Activated naive CD8-positive, alpha-beta T cell treated with anti-CD3 and anti-CD28 coated beads, Interleukin-2, amount 50 U/mL, for 24 hours (primary cell): ENCODE data around the gene IQSEC3.
"Not testable (repeated sequence)": the region's sequence is repeated elsewhere in the genome, so short reads cannot be mapped to it uniquely, and the experiment has no call there.

Experiments
- ATAC-seq: fragments of 150-1000 bp; cut with Tn5 transposase; one replicate; pipeline ENCODE4 v1.10.0; 2021
- DNase-seq: peaks from one replicate; pipeline ENCODE4 v3.0.0; 2021
- H3K27ac Mint-ChIP-seq: one replicate; pipeline ENCODE4 v1.8.0; 2021; ENCODE audit warnings: mild to moderate bottlenecking, mixed read lengths
- H3K27me3 Mint-ChIP-seq: one replicate; pipeline ENCODE4 v1.8.0; 2021; ENCODE audit warnings: mixed read lengths
- H3K36me3 Mint-ChIP-seq: one replicate; pipeline ENCODE4 v1.8.0; 2021; ENCODE audit warnings: low read depth, mixed read lengths
- H3K4me1 Mint-ChIP-seq: one replicate; pipeline ENCODE4 v1.8.0; 2021; ENCODE audit warnings: mixed read lengths
- H3K4me3 Mint-ChIP-seq: one replicate; pipeline ENCODE4 v1.8.0; 2021; ENCODE audit warnings: mild to moderate bottlenecking, moderate library complexity, mixed read lengths
- H3K9me3 Mint-ChIP-seq: one replicate; pipeline ENCODE4 v1.8.0; 2021; ENCODE audit warnings: mixed read lengths

IQSEC3 gene

DNA sequence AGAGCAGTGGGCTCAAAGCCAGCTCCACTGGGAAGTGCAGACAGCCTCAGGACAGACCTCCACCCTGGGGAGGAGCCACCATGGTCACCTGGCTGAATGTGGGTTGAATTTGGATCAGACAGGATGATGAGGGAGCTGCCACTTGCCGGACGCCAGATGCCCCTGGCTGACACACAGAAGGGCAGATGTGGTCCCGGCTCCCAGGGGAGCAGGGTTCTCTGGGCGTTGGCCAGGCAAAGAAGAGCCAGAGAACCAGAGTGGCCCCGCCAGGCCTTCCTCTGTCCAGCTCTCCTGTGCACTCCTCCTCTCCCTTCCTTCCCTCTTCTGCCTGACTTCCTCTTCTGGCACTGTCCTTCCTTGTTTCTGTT, 20.6 kb upstream of the IQSEC3 start:
- not testable (repeated sequence) for H3K4me3 Mint-ChIP-seq, H3K36me3 Mint-ChIP-seq, ATAC-seq, H3K9me3 Mint-ChIP-seq, DNase-seq, H3K27ac Mint-ChIP-seq, H3K4me1 Mint-ChIP-seq
- H3K27me3 Mint-ChIP-seq: peaks cover 23% of the 10 kb centered on the region

DNA sequence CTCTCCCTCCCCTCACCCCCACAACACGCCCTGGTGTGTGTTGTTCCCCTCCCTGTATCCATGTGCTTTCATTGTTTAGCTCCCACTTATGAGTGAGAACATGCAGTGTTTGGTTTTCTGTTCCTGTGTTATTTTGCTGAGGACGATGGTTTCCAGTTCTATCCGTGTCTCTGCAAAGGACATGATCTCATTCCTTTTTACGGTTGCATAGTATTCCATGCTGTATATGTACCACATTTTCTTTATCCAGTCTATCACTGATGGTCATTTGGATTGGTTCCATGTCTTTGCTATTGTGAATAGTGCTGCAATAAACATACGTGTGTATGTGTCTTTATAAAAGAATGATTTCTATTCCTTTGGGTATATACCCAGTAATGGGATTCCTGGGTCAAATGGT, 20.0 kb upstream of the IQSEC3 start:
- not testable (repeated sequence) for DNase-seq, H3K36me3 Mint-ChIP-seq, H3K9me3 Mint-ChIP-seq, H3K27ac Mint-ChIP-seq, H3K4me1 Mint-ChIP-seq, H3K4me3 Mint-ChIP-seq, ATAC-seq
- peaks cover 23% of the 10 kb centered on the region for H3K27me3 Mint-ChIP-seq

DNA sequence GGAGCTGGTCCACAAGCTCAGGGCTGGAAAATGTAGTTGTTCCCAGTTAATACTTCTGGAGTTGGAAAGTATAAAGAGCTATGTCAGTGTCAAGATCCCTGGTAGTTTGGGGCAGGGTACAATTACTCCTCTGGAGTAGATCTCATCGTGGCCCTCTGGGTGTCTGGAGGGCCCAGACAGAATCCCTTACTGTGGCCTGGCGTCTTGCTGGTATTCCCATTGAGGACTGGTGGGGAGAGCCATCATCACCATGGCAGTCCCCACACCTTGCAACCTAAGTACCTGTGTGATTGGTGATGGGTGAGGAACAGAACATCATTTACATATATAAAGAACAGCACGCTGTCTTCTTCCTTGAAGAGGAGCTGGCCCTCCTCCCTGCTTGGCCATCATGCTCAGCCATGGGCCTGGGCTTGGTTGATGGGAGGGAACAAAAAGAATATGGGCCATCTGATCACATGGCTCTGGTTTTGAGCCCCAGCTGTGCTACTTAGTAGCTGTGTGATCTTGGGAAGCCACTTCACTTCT, 18.8 kb upstream of the IQSEC3 start:
- not testable (repeated sequence) for ATAC-seq, H3K4me3 Mint-ChIP-seq, DNase-seq, H3K27ac Mint-ChIP-seq, H3K36me3 Mint-ChIP-seq, H3K4me1 Mint-ChIP-seq, H3K9me3 Mint-ChIP-seq
- peaks cover 27% of the 10 kb centered on the region for H3K27me3 Mint-ChIP-seq

DNA sequence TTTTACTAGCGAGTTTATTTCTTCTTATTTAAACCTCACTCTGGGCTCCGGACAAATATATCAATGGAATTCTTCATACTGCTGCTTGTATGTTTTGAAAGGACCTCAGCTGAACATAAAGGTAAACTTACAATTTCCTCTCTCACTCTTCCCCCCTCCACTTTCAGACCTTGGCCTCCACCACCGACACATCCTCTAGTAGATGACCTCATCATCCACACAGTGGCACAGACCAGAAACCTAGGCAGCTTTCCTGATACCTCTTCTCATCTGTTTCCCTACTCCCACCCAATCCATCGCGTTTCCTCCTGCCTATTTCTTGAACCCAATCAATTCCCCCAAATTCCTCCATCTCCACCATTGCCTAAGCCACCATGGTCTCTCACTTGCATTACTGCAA, 17.4 kb upstream of the IQSEC3 start:
- H3K36me3 Mint-ChIP-seq: not testable (repeated sequence)

DNA sequence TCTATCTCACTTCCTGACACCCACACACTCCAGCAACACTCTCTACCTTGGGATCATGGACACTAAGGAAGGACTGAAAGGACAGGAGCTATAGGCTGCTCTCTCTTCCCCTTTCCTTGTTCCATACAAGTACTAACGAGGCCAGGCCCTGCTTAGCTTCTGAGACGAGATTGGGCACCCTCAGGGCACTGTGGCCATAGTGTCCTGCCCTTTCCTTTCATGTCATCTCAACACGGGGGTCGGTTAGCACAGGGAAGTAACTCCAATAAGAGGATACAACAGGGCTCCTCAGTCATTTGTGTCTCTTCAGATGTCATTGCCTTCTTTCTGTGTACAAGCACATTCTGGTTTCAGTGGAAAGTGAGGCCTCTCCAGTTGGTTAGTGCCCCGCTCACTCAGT, 15.5 kb upstream of the IQSEC3 start:
- H3K36me3 Mint-ChIP-seq, H3K4me1 Mint-ChIP-seq, H3K4me3 Mint-ChIP-seq, ATAC-seq, H3K27ac Mint-ChIP-seq, H3K9me3 Mint-ChIP-seq, DNase-seq: not testable (repeated sequence)
- H3K27me3 Mint-ChIP-seq: peaks cover 43% of the 10 kb centered on the region

More for the DNA sequence above, 17.4 kb upstream of the IQSEC3 start:
- not testable (repeated sequence) for H3K4me1 Mint-ChIP-seq, H3K4me3 Mint-ChIP-seq, DNase-seq, H3K9me3 Mint-ChIP-seq, H3K27ac Mint-ChIP-seq
- peaks cover 38% of the 10 kb centered on the region for H3K27me3 Mint-ChIP-seq
- peak; percentile 18 for ATAC-seq

DNA sequence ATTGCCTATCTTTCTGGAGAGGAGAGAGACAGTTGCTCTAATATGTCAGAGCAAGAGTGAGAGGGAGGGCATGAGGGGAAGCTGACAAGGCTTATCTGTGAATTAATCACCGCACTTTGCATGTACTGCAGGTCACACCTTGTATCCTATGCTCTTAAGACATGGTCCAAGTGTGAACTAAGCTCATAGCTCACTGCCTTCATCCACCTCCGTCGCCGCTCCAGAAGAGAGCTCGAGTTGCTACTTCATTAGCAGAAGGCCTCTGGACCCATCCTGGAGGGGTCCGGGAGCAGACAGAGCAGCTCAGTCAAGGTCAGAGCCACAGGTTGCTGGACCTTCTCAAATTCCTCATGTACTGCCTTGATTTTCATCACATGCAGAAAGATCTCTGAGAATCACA, 14.6 kb upstream of the IQSEC3 start:
- H3K9me3 Mint-ChIP-seq, H3K4me1 Mint-ChIP-seq, H3K27ac Mint-ChIP-seq, H3K36me3 Mint-ChIP-seq, DNase-seq, H3K4me3 Mint-ChIP-seq, ATAC-seq: not testable (repeated sequence)
- peaks cover 45% of the 10 kb centered on the region for H3K27me3 Mint-ChIP-seq

DNA sequence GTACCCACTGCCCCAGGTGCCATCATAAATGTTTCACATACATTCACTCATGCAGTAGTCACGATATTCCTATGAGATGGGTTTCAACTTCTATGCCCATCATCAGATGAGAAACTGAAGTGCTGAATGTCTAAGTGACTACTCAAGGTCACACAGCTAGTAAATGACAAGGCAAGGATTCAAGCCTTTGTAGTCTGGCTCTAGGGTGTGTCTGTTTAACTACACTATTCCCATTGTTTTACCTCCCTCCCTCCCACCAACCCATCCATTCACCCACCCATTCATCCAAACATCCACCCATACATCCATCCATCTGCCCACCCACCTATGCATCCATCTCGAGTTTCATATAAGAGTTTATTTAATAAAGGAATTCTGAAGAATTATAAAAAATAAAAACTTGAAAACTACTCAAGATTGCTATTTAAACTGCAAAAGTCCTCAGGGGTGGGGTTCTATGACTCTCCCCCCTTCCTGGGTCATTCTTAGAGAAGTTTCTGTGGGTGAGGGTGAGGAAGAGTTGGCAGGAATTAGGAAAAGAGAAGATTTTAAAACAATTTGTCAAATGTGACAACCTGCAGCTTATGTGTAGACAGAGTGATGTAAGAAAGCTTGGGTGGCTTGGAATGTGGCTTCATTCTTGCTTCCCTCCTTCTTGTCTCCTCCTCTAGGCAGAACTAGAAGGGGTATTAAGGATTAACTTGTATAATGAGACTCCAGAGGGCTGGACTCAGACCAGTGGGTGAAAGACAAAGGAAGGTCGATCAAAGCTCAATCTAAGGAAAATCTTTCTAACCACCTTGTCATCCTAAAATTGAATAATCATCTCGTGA, 13.4 kb upstream of the IQSEC3 start:
- not testable (repeated sequence) for H3K27ac Mint-ChIP-seq, H3K4me1 Mint-ChIP-seq, H3K36me3 Mint-ChIP-seq, H3K9me3 Mint-ChIP-seq, DNase-seq, ATAC-seq, H3K4me3 Mint-ChIP-seq
- peaks cover 55% of the 10 kb centered on the region for H3K27me3 Mint-ChIP-seq

DNA sequence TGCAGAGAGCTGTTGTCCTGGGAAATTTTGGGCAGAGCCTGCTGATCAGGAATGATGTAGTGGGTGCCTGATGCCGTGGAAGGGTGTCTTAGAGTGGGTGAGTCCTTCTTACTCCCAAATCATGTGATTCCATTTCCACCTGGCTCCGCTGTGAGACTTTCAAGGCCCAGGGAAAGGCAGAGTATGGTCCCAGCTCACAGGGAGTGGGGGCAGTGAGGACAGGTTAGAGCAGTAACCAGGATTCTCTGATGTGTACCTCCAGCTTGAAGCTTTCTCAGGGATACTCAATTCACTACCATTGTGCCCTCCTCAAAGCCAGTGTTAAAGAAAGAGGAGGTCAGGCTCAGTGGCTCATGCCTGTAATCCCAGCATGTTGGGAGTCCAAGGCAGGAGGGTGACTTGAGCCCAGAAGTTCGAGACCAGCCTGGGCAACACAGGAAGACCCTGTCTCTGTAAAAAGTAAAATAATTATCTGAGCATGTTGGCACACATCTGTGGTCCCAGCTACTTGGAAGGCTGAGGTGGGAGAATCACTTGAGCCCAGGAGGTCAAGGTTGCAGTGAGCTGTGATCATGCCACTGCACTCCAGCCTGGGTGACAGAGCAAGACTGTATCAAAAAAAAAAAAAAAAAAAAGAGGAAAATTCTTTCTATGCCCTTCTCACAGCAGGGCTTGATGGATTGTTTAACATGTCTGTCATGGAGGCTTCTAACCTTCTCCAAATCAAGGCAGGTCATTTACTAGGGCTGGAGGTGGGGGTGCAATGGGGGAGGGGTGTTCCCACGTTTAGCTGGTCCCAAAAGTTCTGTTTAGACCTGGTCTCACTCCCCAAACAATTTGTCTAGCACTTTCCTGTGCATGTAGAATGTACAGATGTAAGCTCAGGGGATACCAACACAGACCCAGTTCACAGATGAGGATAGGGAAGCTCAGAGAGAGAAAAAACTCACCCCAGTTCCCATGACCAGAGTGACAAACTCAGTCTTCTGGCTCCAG, 12.5 kb upstream of the IQSEC3 start:
- peaks cover 14% of the 10 kb centered on the region for H3K9me3 Mint-ChIP-seq
- H3K27me3 Mint-ChIP-seq: peaks cover 60% of the 10 kb centered on the region
- ATAC-seq (no peak), DNase-seq (no peak)
- H3K36me3 Mint-ChIP-seq: no peaks in the 10 kb centered on the region
- H3K4me3 Mint-ChIP-seq: no peak overlapping the region
- no peak overlapping the region for H3K27ac Mint-ChIP-seq
- no peaks in the 10 kb centered on the region for H3K4me1 Mint-ChIP-seq

DNA sequence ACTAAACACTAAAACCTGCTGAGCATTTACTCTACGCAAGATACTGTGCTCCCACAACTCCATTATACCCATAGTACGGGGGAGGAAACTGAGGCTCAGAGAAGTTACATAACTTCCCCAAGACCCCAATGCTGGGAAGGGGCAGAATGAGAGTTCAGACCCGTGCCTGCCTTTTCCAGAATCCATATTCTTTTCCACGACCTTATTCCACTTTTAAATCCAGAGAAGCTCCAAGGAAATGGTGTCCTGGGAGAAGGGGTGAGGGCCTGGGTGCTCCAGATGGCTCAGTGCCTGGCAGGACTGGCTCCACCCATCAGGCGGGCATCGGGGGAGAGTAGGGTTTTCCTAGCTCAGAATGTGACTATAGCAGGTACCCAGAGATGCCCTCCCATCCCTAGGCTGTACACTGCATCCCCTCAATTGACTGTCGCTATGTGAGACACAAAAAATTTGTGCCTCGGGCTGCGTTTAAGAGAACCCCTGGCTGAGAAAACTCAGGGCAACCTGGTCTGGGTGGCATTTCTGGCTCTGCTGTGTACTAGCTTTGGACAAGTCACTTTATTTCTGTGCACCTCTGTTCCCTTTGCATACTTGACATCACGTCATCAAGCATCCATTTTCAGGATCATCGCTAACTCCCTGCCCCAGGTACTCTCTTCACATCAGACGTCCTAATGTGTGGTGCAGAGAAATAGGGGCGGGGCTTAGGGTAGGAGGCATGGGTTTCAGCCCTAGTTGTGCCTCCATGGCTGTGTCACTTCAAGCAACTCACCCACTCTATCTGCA, 11.6 kb upstream of the IQSEC3 start:
- ATAC-seq: no peak
- H3K27ac Mint-ChIP-seq: no peak overlapping the region
- H3K9me3 Mint-ChIP-seq: peaks cover 21% of the 10 kb centered on the region
- no peak overlapping the region for H3K4me3 Mint-ChIP-seq
- peaks cover 63% of the 10 kb centered on the region for H3K27me3 Mint-ChIP-seq
- no peaks in the 10 kb centered on the region for H3K4me1 Mint-ChIP-seq
- no peak for DNase-seq
- H3K36me3 Mint-ChIP-seq: no peaks in the 10 kb centered on the region

DNA sequence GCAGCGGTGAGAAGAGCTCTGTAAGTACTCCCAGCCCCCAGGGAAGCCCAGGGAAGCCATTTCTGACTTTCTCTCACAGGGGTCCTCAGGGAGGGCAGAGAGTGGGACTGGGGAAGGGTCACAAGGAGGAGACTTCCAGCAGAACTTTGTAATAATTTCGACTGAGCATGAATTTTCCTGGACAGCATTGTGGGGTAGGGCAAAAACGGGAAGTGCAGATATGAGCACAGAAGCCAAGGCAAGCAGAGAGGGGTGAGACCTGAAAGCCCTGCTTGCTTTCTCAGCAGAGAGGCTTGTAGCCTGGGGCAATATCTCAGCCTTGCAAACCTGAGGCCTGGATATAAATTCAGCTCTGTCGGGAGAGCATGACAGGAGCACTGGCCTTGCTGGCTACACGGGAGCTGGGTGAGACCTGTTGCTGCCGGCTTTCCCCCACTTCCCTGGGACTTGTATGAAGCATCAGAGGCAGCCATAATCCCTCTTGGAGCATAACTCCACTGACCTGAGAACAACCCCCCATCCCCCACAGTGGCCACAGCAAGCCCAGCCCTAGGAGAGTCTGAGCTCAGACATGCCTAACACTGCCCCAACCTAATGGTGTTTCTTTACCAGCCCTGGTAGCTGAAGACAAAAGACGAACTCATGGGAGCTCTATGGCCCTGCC, 9.8 kb upstream of the IQSEC3 start:
- no peak overlapping the region for H3K4me3 Mint-ChIP-seq
- DNase-seq: no peak
- H3K27me3 Mint-ChIP-seq: peaks cover 73% of the 10 kb centered on the region
- ATAC-seq: no peak
- peaks cover 26% of the 10 kb centered on the region for H3K9me3 Mint-ChIP-seq
- no peak overlapping the region for H3K27ac Mint-ChIP-seq
- H3K4me1 Mint-ChIP-seq: no peaks in the 10 kb centered on the region
- H3K36me3 Mint-ChIP-seq: no peaks in the 10 kb centered on the region

DNA sequence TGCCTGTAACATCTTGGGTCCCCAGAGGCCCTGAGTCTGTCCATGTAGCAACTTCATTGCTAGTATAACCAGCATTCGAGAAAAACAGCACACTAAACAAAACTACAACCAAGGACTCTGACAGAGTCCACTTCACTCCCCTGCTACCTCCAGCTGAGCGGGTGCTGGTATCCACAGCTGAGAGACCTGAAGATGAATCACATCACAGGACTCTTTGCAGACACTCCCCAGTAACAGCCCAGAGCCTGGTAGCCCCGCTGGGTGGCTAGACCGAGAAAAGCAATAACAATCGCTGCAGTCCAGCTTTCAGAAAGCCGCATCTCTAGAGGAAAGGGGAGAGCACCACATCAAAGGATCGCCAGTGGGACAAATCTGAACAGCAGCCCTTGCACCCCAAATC, 9.0 kb upstream of the IQSEC3 start:
- ATAC-seq (no peak), DNase-seq (no peak)
- Mint-ChIP-seq H3K36me3 (no peaks in the 10 kb centered on the region), H3K4me1 (no peaks in the 10 kb centered on the region), H3K9me3 (peaks cover 26% of the 10 kb centered on the region), H3K27me3 (peaks cover 71% of the 10 kb centered on the region), H3K27ac (no peak overlapping the region), H3K4me3 (no peak overlapping the region)

DNA sequence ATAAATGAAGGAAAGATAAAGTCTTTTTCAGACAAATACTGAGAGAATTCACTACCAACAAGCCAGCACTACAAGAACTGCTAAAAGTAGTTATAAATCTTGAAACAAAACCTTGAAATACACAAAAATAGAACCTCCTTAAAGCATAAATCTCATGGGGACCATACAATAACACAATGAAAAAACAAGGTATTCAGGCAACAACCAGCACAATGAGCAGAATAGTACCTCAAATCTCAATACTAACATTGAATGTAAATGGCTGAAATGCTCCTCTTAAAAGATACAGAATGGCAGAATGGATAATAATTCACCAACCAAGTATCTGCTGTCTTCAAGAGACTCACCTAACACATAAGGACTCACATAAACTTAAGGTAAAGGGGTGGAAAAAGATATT, 7.7 kb upstream of the IQSEC3 start:
- H3K36me3 Mint-ChIP-seq: no peaks in the 10 kb centered on the region
- H3K9me3 Mint-ChIP-seq: peaks cover 26% of the 10 kb centered on the region
- H3K4me3 Mint-ChIP-seq: no peak overlapping the region
- H3K27ac Mint-ChIP-seq: no peak overlapping the region
- no peaks in the 10 kb centered on the region for H3K4me1 Mint-ChIP-seq
- H3K27me3 Mint-ChIP-seq: peaks cover 65% of the 10 kb centered on the region
- ATAC-seq (no peak), DNase-seq (no peak)

DNA sequence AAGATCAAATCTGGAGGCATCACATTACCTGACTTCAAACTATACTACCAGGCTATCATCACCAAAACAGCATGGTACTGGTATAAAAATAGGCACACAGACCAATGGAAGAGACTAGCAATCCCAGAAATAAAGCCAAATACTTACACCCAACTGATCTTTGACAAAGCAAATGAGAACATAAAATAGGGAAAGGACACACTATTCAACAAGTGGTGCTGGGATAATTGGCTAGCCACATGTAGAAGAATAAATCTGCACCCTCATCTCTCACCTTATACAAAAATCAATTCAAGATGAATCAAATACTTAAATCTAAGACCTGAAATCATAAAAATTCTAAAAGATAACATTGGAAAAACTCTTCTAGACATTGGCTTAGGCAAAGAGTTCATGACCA, 4.7 kb upstream of the IQSEC3 start:
- H3K36me3 Mint-ChIP-seq, H3K27ac Mint-ChIP-seq, DNase-seq, ATAC-seq, H3K4me3 Mint-ChIP-seq, H3K4me1 Mint-ChIP-seq: not testable (repeated sequence)
- H3K9me3 Mint-ChIP-seq: peaks cover 26% of the 10 kb centered on the region
- H3K27me3 Mint-ChIP-seq: peaks cover 51% of the 10 kb centered on the region
